ENCODE data around the gene IQCH. TPM values are rescaled to one million over a fixed set of nuclear protein-coding genes. Genes with fewer than 3 reads are reported as not detected.

The IQCH gene
- total RNA-seq, 1 donor from 2014 or later, result 4.5 TPM

GRCh38 chr15:67341539-67341938 is 87.0 kb downstream of the IQCH start:
- H3K27ac Mint-ChIP-seq (ENCODE audit: unreplicated experiment), result no peak overlapping the region
- no peak for TF ChIP-seq CTCF (IDR thresholded peaks at IDR 0.05; ENCODE audit: partially characterized antibody, unreplicated experiment)
- H3K36me3 Mint-ChIP-seq (ENCODE audit: unreplicated experiment), result peaks cover 15% of the 10 kb centered on the region
- H3K4me3 Mint-ChIP-seq (ENCODE audit: unreplicated experiment), result no peak overlapping the region
- H3K4me1 Mint-ChIP-seq (ENCODE audit: low read depth, unreplicated experiment), result no peaks in the 10 kb centered on the region
- DNase-seq, result no peak
- peaks cover 2% of the 10 kb centered on the region for H3K9me3 Mint-ChIP-seq (ENCODE audit: unreplicated experiment)
- H3K27me3 Mint-ChIP-seq (ENCODE audit: unreplicated experiment), result no peaks in the 10 kb centered on the region

- no peaks in the 10 kb centered on the region for H3K4me1 Mint-ChIP-seq (ENCODE audit: low read depth, unreplicated experiment)
- H3K27me3 Mint-ChIP-seq (ENCODE audit: unreplicated experiment), result no peaks in the 10 kb centered on the region
- peaks cover 5% of the 10 kb centered on the region for H3K9me3 Mint-ChIP-seq (ENCODE audit: unreplicated experiment)
- no peak overlapping the region for H3K4me3 Mint-ChIP-seq (ENCODE audit: unreplicated experiment)
- no peak overlapping the region for H3K27ac Mint-ChIP-seq (ENCODE audit: unreplicated experiment)
- DNase-seq, result no peak
- TF ChIP-seq CTCF (IDR thresholded peaks at IDR 0.05; ENCODE audit: partially characterized antibody, unreplicated experiment), result no peak
- H3K36me3 Mint-ChIP-seq (ENCODE audit: unreplicated experiment), result peaks cover 24% of the 10 kb centered on the region
Measured at GRCh38 chr15:67343206-67343605, 88.6 kb downstream of the IQCH start.

GRCh38 chr15:67349634-67350033 is 95.0 kb downstream of the IQCH start:
- H3K4me3 Mint-ChIP-seq (ENCODE audit: unreplicated experiment), result no peak overlapping the region
- H3K9me3 Mint-ChIP-seq (ENCODE audit: unreplicated experiment), result peaks cover 6% of the 10 kb centered on the region
- no peaks in the 10 kb centered on the region for H3K27me3 Mint-ChIP-seq (ENCODE audit: unreplicated experiment)

GRCh38 chr15:67350042-67350441 is 95.5 kb downstream of the IQCH start:
- H3K27me3 Mint-ChIP-seq (ENCODE audit: unreplicated experiment), result no peaks in the 10 kb centered on the region
- peaks cover 16% of the 10 kb centered on the region for H3K36me3 Mint-ChIP-seq (ENCODE audit: unreplicated experiment)
- TF ChIP-seq CTCF (IDR thresholded peaks at IDR 0.05; ENCODE audit: partially characterized antibody, unreplicated experiment), result no peak
- no peak overlapping the region for H3K27ac Mint-ChIP-seq (ENCODE audit: unreplicated experiment)
- no peak for DNase-seq
- peaks cover 6% of the 10 kb centered on the region for H3K9me3 Mint-ChIP-seq (ENCODE audit: unreplicated experiment)
- no peaks in the 10 kb centered on the region for H3K4me1 Mint-ChIP-seq (ENCODE audit: low read depth, unreplicated experiment)
- H3K4me3 Mint-ChIP-seq (ENCODE audit: unreplicated experiment), result no peak overlapping the region

More at GRCh38 chr15:67349634-67350033, 95.0 kb downstream of the IQCH start:
- no peak for TF ChIP-seq CTCF (IDR thresholded peaks at IDR 0.05; ENCODE audit: partially characterized antibody, unreplicated experiment)
- Mint-ChIP-seq H3K27ac (ENCODE audit: unreplicated experiment) (no peak overlapping the region), H3K4me1 (ENCODE audit: low read depth, unreplicated experiment) (no peaks in the 10 kb centered on the region), H3K36me3 (ENCODE audit: unreplicated experiment) (peaks cover 18% of the 10 kb centered on the region)
- DNase-seq, result no peak

GRCh38 chr15:67358391-67358790 is 103.8 kb downstream of the IQCH start:
- Mint-ChIP-seq H3K27ac (ENCODE audit: unreplicated experiment) (peak overlapping the region; percentile 90), H3K36me3 (ENCODE audit: unreplicated experiment) (no peaks in the 10 kb centered on the region), H3K4me3 (ENCODE audit: unreplicated experiment) (no peak overlapping the region), H3K9me3 (ENCODE audit: unreplicated experiment) (peaks cover 2% of the 10 kb centered on the region), H3K27me3 (ENCODE audit: unreplicated experiment) (no peaks in the 10 kb centered on the region), H3K4me1 (ENCODE audit: low read depth, unreplicated experiment) (peaks cover 39% of the 10 kb centered on the region)
- no peak for DNase-seq
- no peak for TF ChIP-seq CTCF (IDR thresholded peaks at IDR 0.05; ENCODE audit: partially characterized antibody, unreplicated experiment)
